Peyer's patch (tissue), 4 donors: ENCODE data around the gene SIGLEC7. TPM values are rescaled to one million over a fixed set of nuclear protein-coding genes. Genes with fewer than 3 reads are reported as not detected.

Experiments used
- DNase-seq, 3 donors: peaks; one replicate each; pipeline ENCODE4 v3.0.0-alpha.2; 2017 to 2019
- H3K27ac ChIP-seq, 4 donors: fragments of 200-600 bp; sonication (generic); one replicate each; pipeline ENCODE4 v1.5.1; 2016 to 2019
- H3K27me3 ChIP-seq, 2 donors: fragments of 200-600 bp; sonication (generic); one replicate each; pipeline ENCODE4 v1.5.1; 2019
- H3K36me3 ChIP-seq, 3 donors: fragments of 200-600 bp; sonication (generic); one replicate each; pipeline ENCODE4 v1.5.1; 2016 to 2019
- H3K4me1 ChIP-seq, 4 donors: fragments of 200-600 bp; sonication (generic); one replicate each; pipeline ENCODE4 v1.5.1; 2016 to 2019
- H3K4me3 ChIP-seq, 4 donors: fragments of 200-600 bp; sonication (generic); 1 replicate in 3 of 4; 2 replicates in 1 of 4; pipeline ENCODE4 v1.5.1; 2016 to 2019; ENCODE audit warnings: mild to moderate bottlenecking in 1 of 4
- H3K9me3 ChIP-seq, 4 donors: fragments of 200-600 bp; sonication (generic); one replicate each; pipeline ENCODE4 v1.5.1; 2016 to 2019; ENCODE audit warnings: mild to moderate bottlenecking in 1 of 4
- POLR2A ChIP-seq, 2 donors: fragments of 450-650 bp; IDR thresholded peaks; one replicate each; pipeline ENCODE4 v1.5.1; 2017; ENCODE audit warnings: antibody characterized with exemption in 2 of 2, mild to moderate bottlenecking in 2 of 2, moderate library complexity in 2 of 2
- total RNA-seq, 4 donors: library from RNA; depleted of rRNA; stranded (reverse); fragments of >200 nt; gene quantifications; one replicate each; pipeline ENCODE4 v1.1.0, GENCODE V29; 2016
- TF ChIP-seq, protein P1 (sequence below), 6 experiments: fragments of 450-650 bp in 4 of 6; fragments of 200-600 bp in 2 of 6; sonication (generic) in 1 of 6; IDR thresholded peaks; one replicate each; pipeline ENCODE4 v1.5.1; 2017 to 2019; ENCODE audit warnings: antibody characterized with exemption in 6 of 6, mild to moderate bottlenecking in 3 of 6, moderate library complexity in 1 of 6

SIGLEC7 gene
- total RNA-seq, 4 donors from 2014 or later: not detected

DNA sequence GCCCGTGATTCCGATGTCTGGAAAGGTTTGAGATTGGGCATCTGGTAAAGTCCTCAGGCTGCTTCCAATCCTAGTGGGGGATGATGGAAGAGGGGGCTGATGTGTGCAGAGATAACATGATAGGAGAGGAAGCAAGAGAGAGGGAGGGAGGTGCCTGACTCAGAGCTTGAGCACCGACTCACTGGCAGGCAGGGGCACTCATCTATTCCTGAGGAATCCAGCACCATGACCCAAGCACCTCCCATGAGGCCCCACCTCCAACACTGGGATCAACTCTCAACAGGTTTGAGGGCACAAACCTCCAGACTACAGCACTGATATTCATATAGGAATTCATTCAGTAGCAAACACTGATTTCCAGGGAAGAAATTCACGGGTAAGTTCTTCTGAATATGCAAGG is 23.0 kb upstream of the SIGLEC7 start:
- no peak for DNase-seq
- no peaks in the 10 kb centered on the region for H3K27me3 ChIP-seq
- H3K27ac ChIP-seq: no peak overlapping the region
- no peaks in the 10 kb centered on the region for H3K9me3 ChIP-seq
- H3K4me1 ChIP-seq: no peaks in the 10 kb centered on the region
- H3K4me3 ChIP-seq: no peak overlapping the region
- TF ChIP-seq, protein P1, sequence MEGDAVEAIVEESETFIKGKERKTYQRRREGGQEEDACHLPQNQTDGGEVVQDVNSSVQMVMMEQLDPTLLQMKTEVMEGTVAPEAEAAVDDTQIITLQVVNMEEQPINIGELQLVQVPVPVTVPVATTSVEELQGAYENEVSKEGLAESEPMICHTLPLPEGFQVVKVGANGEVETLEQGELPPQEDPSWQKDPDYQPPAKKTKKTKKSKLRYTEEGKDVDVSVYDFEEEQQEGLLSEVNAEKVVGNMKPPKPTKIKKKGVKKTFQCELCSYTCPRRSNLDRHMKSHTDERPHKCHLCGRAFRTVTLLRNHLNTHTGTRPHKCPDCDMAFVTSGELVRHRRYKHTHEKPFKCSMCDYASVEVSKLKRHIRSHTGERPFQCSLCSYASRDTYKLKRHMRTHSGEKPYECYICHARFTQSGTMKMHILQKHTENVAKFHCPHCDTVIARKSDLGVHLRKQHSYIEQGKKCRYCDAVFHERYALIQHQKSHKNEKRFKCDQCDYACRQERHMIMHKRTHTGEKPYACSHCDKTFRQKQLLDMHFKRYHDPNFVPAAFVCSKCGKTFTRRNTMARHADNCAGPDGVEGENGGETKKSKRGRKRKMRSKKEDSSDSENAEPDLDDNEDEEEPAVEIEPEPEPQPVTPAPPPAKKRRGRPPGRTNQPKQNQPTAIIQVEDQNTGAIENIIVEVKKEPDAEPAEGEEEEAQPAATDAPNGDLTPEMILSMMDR (IDR thresholded peaks at IDR 0.05): no peak
- TF ChIP-seq POLR2A (IDR thresholded peaks at IDR 0.05): no peak
- no peaks in the 10 kb centered on the region for H3K36me3 ChIP-seq

DNA sequence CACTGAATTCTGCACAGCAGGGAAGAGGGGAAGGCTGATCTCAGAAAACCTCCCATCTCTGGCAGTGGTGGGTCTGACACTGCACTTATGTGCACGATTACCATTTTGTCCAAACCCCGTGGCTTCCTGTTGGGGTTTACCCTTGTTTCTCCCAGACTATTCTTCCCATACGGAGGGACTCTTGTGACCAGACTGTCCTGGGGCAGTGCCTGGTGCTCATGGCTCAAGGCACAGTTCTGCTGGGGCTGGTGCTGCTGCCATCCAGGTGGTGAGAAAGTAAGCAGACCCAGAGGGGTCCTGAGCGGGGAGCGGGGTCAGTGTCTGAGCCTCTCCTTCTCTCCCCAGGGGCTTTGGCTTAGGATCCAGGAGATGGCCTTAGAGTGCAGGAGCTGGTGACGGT is 22.5 kb upstream of the SIGLEC7 start:
- TF ChIP-seq POLR2A (IDR thresholded peaks at IDR 0.05): no peak
- TF ChIP-seq, protein P1 (IDR thresholded peaks at IDR 0.05): no peak
- no peak for DNase-seq

DNA sequence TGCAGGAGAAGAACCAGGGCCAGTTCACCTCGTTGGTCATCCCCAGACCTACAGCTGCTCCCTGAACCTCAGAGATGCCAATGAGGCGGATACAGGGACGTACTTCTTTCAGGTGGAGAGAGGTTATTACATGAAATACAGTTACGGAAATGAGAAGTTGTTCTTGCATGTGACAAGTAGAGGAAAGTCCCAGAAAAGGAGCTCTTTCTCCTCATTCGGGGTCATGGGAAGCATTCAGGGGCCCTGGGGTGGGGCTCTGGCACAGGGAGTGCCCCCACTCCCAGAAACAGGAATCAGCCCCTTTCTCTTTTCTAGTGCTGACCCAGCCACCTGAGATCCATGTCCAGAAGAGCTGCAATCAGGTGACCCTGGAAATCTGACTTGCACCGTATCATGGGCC is 21.9 kb upstream of the SIGLEC7 start:
- no peak for DNase-seq
- no peak overlapping the region for H3K27ac ChIP-seq
- no peaks in the 10 kb centered on the region for H3K27me3 ChIP-seq
- H3K9me3 ChIP-seq: no peaks in the 10 kb centered on the region
- TF ChIP-seq POLR2A (IDR thresholded peaks at IDR 0.05): no peak
- TF ChIP-seq, protein P1 (IDR thresholded peaks at IDR 0.05): no peak
- no peaks in the 10 kb centered on the region for H3K36me3 ChIP-seq
- H3K4me3 ChIP-seq: no peak overlapping the region
- no peaks in the 10 kb centered on the region for H3K4me1 ChIP-seq

More for the DNA sequence above, 22.5 kb upstream of the SIGLEC7 start:
- H3K4me1 ChIP-seq: no peaks in the 10 kb centered on the region
- H3K4me3 ChIP-seq: no peak overlapping the region
- no peaks in the 10 kb centered on the region for H3K36me3 ChIP-seq
- no peak overlapping the region for H3K27ac ChIP-seq
- no peaks in the 10 kb centered on the region for H3K9me3 ChIP-seq
- no peaks in the 10 kb centered on the region for H3K27me3 ChIP-seq

DNA sequence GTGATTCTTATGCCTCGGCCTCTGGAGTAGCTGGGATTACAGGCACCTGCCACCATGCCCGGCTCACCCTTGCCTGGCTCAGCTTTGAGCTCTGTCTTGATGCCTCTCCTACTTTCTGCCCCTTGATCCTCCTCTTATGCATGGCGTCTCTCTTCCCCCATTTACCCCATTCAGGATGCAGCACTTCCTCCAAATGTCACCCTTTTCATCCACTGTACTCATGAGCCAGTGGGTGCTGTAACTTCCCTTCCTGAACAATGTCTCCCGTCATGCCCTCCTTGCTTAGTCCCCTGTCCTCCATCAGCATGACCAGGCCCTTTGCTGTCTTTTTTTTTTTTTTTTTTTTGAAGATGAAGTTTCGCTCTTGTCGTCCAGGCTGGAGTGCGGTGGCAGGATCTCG is 20.8 kb upstream of the SIGLEC7 start:
- TF ChIP-seq, protein P1 (IDR thresholded peaks at IDR 0.05): no peak
- no peak for TF ChIP-seq POLR2A (IDR thresholded peaks at IDR 0.05)

DNA sequence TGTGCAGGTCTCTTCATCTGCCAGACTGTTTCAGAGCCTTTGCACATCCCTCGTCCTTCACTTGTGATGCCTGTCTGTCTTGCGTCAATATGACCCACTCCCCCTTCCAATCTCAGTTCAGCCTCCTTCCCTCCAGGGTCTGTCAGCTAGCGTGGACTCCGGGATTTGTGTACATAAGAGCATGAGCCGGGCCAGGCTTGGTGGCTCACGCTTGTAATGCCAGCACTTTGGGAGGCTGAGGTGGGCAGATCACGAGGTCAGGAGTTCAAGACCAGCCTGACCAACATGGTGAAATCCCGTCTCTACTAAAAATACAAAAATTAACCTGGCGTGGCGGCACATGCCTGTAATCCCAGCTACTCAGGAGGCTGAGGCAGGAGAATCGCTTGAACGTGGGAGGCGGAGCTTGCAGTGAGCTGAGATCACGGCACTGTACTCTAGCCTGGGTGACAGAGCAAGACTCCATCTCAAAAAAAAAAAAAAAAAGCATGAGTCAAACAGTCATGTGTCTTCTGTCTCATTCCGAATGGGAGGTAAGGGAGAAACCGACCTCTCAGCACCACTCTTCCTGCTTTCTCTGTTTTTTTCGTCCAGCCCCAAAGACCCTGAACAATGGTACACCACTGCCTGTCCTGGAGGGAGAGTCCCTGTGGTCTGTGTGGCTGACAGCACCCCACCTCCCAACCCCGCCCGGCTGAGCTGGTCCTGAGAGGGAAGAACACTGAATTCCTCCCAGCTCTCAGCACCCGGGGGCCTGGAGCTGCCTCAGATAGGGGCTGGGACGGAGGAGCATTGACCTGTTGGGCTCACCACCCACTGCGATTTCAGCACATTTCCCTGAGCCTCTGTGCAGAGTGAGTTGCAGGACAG is 19.8 kb upstream of the SIGLEC7 start:
- H3K27me3 ChIP-seq: no peaks in the 10 kb centered on the region
- H3K4me3 ChIP-seq: no peak overlapping the region
- no peaks in the 10 kb centered on the region for H3K4me1 ChIP-seq
- TF ChIP-seq, protein P1 (IDR thresholded peaks at IDR 0.05): no peak
- no peak for TF ChIP-seq POLR2A (IDR thresholded peaks at IDR 0.05)
- H3K27ac ChIP-seq: peak overlapping the region in 3 of 4 donors; percentile 25 to 46 (median 42)
- peak in 1 of 3 donors; percentile 43 for DNase-seq
- no peaks in the 10 kb centered on the region for H3K36me3 ChIP-seq
- H3K9me3 ChIP-seq: no peaks in the 10 kb centered on the region

More for the DNA sequence above, 20.8 kb upstream of the SIGLEC7 start:
- Histone ChIP-seq H3K27me3 (no peaks in the 10 kb centered on the region), H3K36me3 (no peaks in the 10 kb centered on the region), H3K4me1 (no peaks in the 10 kb centered on the region), H3K27ac (no peak overlapping the region), H3K4me3 (no peak overlapping the region), H3K9me3 (no peaks in the 10 kb centered on the region)
- no peak for DNase-seq
